Body of pancreas (tissue), 4 donors: ENCODE data around the gene DLST. TPM values are rescaled to one million over a fixed set of nuclear protein-coding genes. Genes with fewer than 3 reads are reported as not detected.

Source experiments
- ATAC-seq: fragments of 150-250 bp; one replicate; pipeline ENCODE4 v1.9.1; 2016
- DNase-seq, 4 donors: peaks; one replicate each; pipeline ENCODE4 v3.0.0-alpha.2; 2019
- H3K27ac ChIP-seq, 4 donors: fragments of 200-600 bp; sonication (generic); 1 replicate in 3 of 4; 2 replicates in 1 of 4; pipeline versions ENCODE4 v1.5.1 to v1.6.1; 2016 to 2019; ENCODE audit warnings: mild to moderate bottlenecking in 1 of 4, mixed read lengths in 1 of 4, moderate library complexity in 1 of 4
- H3K27me3 ChIP-seq, 2 donors: fragments of 200-600 bp; sonication (generic); one replicate each; pipeline ENCODE4 v1.6.0; 2016; ENCODE audit warnings: mild to moderate bottlenecking in 1 of 2
- H3K36me3 ChIP-seq, 2 donors: fragments of 200-600 bp; sonication (generic); replicated peaks in 1 of 2; 2 replicates each; pipeline ENCODE4 v1.5.1; 2016; ENCODE audit warnings: low read depth in 2 of 2; ENCODE audit not compliant: insufficient read depth in 1 of 2
- H3K4me1 ChIP-seq: fragments of 200-600 bp; sonication (generic); one replicate; pipeline ENCODE4 v1.6.0; 2016
- H3K4me3 ChIP-seq, 2 donors: fragments of 200-600 bp; sonication (generic); 1 replicate in 1 of 2; 2 replicates in 1 of 2; pipeline ENCODE4 v1.5.1; 2016 to 2019
- H3K9me3 ChIP-seq, 3 donors: fragments of 200-600 bp; sonication (generic); 1 replicate in 2 of 3; 2 replicates in 1 of 3; pipeline ENCODE4 v1.5.1; 2016
- CTCF ChIP-seq, 7 experiments: fragments of 450-650 bp in 4 of 7; fragments of 200-600 bp in 3 of 7; sonication (generic) in 3 of 7; IDR thresholded peaks; one replicate each; pipeline ENCODE4 v1.5.1; 2016 to 2019; ENCODE audit warnings: antibody characterized with exemption in 7 of 7
- POLR2A ChIP-seq, 3 donors: fragments of 450-650 bp; IDR thresholded peaks; one replicate each; pipeline ENCODE4 v1.6.1; 2016; ENCODE audit warnings: antibody characterized with exemption in 3 of 3, mild to moderate bottlenecking in 2 of 3
- WGBS, 2 donors: methylation state at CpG; one replicate each; pipeline ENCODE4 v1.1.5; 2017; 5-methylcytosine and 5-hydroxymethylcytosine counted together
- intact Hi-C: fragments of 100-400 bp; cut with DNase I; formaldehyde crosslinking; loops from one replicate; pipeline ENCODE4 v1.15.1; 2023
- total RNA-seq, 2 donors: library from RNA; depleted of rRNA; stranded (reverse); fragments of >200 nt; gene quantifications; one replicate each; pipeline ENCODE4 v1.1.0, GENCODE V29; 2016

Gene DLST
- total RNA-seq, 2 donors from 2014 or later = 33.7 to 36.3 TPM

DNA sequence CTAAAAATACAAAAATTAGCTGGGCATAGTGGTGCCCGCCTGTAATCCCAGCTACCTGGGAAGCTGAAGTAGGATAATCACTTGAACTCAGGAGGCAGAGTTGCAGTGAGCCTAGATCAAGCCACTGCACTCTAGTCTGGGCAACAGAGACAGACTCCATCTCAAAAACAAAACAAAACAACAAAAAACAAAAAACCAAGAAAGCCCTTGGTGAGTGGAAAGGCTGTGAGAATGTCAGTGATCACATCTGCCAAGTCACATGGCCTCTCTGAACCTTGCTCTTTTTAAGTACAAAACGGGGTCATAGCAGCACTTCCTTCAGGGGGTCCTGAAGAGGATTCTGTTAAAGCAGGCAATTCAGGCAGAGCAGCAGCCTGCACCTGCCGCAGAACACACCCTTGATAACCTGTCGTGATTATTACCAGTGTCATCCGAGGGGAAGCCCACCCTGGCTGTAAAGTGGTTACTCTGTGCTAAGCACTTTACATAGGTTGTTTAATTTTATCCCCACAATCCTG, 31.7 kb downstream of the DLST start:
- TF ChIP-seq POLR2A (IDR thresholded peaks at IDR 0.05) (no peak), CTCF (IDR thresholded peaks at IDR 0.05) (no peak)
- Histone ChIP-seq H3K36me3 (no peaks in the 10 kb centered on the region), H3K27ac (no peak overlapping the region), H3K27me3 (no peaks in the 10 kb centered on the region), H3K4me3 (no peak overlapping the region), H3K4me1 (no peaks in the 10 kb centered on the region), H3K9me3 (no peaks in the 10 kb centered on the region)
- DNase-seq = no peak
- ATAC-seq = no peak
- intact Hi-C loops = no loop called here
- WGBS, 2 donors = 68 to 84% methylated on average over 5 of the region's 5 CpGs

GRCh38 chr14:74913986-74914573, 32.4 kb downstream of the DLST start:
- Histone ChIP-seq H3K27me3 (no peaks in the 10 kb centered on the region), H3K27ac (no peak overlapping the region), H3K36me3 (no peaks in the 10 kb centered on the region), H3K9me3 (no peaks in the 10 kb centered on the region), H3K4me3 (no peak overlapping the region), H3K4me1 (no peaks in the 10 kb centered on the region)
- intact Hi-C loops = no loop called here
- DNase-seq (peak; percentile 43 to 60 (median 57)), ATAC-seq (peak; percentile 69)
- TF ChIP-seq CTCF (IDR thresholded peaks at IDR 0.05) (peak; percentile 22 to 54 (median 47)), POLR2A (IDR thresholded peaks at IDR 0.05) (no peak)
- WGBS, 2 donors = 61 to 65% methylated on average over 6 of the region's 6 CpGs

DNA sequence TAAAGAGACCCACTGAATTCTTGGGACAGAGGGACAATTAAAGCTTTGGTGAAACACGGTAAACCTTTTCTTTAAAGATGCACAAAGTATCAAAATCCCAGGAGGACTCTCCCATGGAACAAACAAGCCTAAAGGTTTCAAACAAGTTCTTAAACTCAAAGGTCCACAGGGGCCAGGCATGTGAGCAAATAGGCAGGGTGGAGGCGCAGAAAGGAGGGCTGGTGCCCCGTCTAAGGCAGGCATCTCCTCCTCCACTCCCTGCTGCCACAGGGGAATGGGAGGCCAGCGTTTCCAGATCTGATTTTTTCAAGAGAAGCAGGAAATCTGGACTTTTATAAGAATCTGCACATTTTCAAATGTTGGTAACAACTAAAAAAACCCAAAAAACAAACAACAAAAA, 33.7 kb downstream of the DLST start:
- intact Hi-C loops = no loop called here
- no peak overlapping the region for H3K27ac ChIP-seq
- H3K4me1 ChIP-seq = no peaks in the 10 kb centered on the region
- DNase-seq (no peak), ATAC-seq (no peak)
- H3K27me3 ChIP-seq = no peaks in the 10 kb centered on the region
- no peak overlapping the region for H3K4me3 ChIP-seq
- no peak for TF ChIP-seq CTCF (IDR thresholded peaks at IDR 0.05)
- no peak for TF ChIP-seq POLR2A (IDR thresholded peaks at IDR 0.05)
- WGBS, 2 donors = 72 to 81% methylated on average over 4 of the region's 4 CpGs
- H3K36me3 ChIP-seq = no peaks in the 10 kb centered on the region
- H3K9me3 ChIP-seq = no peaks in the 10 kb centered on the region

GRCh38 chr14:74915826-74916225, 34.1 kb downstream of the DLST start:
- ATAC-seq (no peak), DNase-seq (no peak)
- Histone ChIP-seq H3K4me1 (no peaks in the 10 kb centered on the region), H3K27ac (no peak overlapping the region), H3K27me3 (no peaks in the 10 kb centered on the region), H3K9me3 (no peaks in the 10 kb centered on the region), H3K36me3 (no peaks in the 10 kb centered on the region), H3K4me3 (no peak overlapping the region)
- intact Hi-C loops = no loop called here
- TF ChIP-seq POLR2A (IDR thresholded peaks at IDR 0.05) (no peak), CTCF (IDR thresholded peaks at IDR 0.05) (no peak)
- WGBS, 2 donors = 53 to 56% methylated on average over 7 of the region's 7 CpGs

DNA sequence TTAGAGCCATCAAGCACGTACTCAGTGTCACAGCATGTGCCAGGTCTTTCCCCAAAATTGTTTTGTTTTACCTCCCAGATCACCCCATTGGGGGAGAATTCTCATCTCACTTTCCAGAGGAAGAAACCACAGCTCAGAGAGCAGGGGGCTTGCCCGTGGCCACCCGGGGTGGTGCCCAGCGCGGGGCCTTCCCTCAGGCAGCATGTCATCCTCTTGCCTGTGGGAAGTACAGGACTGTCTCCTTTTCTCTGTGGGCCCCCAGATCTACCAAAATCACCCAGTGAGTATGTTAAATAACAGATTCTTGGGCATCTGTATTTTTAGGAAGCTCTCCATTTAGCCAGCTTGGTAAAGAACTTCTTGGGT, 35.4 kb downstream of the DLST start:
- ATAC-seq = no peak
- H3K36me3 ChIP-seq = no peaks in the 10 kb centered on the region
- H3K27me3 ChIP-seq = no peaks in the 10 kb centered on the region
- TF ChIP-seq CTCF (IDR thresholded peaks at IDR 0.05) (no peak), POLR2A (IDR thresholded peaks at IDR 0.05) (no peak)
- DNase-seq = no peak
- H3K27ac ChIP-seq = peak overlapping the region in 1 of 4 donors; percentile 26
- no peaks in the 10 kb centered on the region for H3K4me1 ChIP-seq
- no peak overlapping the region for H3K4me3 ChIP-seq
- WGBS, 2 donors = 91 to 95% methylated on average over 5 of the region's 5 CpGs
- H3K9me3 ChIP-seq = no peaks in the 10 kb centered on the region
- intact Hi-C loops = no loop called here
